Aorta (tissue), 5 donors: ENCODE results near the gene PSMF1. TPM values are rescaled to one million over a fixed set of nuclear protein-coding genes. Genes with fewer than 3 reads are reported as not detected.

Experiments used
- ATAC-seq: fragments of 200-7000 bp; cut with Tn5 transposase; one replicate; pipeline ENCODE4 v1.9.1; 2022; ENCODE audit warnings: moderate library complexity; ENCODE audit not compliant: low FRiP score
- DNase-seq, 2 donors: peaks; one replicate each; pipeline ENCODE4 v3.0.0-alpha.2; 2020
- H3K27ac ChIP-seq, 2 donors: one replicate each; pipeline ENCODE4 v1.5.1; 2013; ENCODE audit warnings: low read length in 2 of 2, mild to moderate bottlenecking in 2 of 2, moderate library complexity in 2 of 2, control low read depth in 1 of 2, inconsistent platforms in 1 of 2, low read depth in 1 of 2
- H3K27me3 ChIP-seq, 2 donors: one replicate each; pipeline ENCODE4 v1.6.1; 2013; ENCODE audit warnings: control low read depth in 1 of 2, low read length in 1 of 2, mild to moderate bottlenecking in 1 of 2, moderate library complexity in 1 of 2; ENCODE audit not compliant: insufficient read depth in 2 of 2, control insufficient read depth in 1 of 2
- H3K36me3 ChIP-seq, 2 donors: one replicate each; pipeline ENCODE4 v1.6.1; 2013; ENCODE audit warnings: control low read depth in 1 of 2, low read length in 1 of 2, mild to moderate bottlenecking in 1 of 2; ENCODE audit not compliant: insufficient read depth in 2 of 2, control insufficient read depth in 1 of 2
- H3K4me1 ChIP-seq, 2 donors: one replicate each; pipeline ENCODE4 v1.6.1; 2013; ENCODE audit warnings: low read length in 2 of 2, control low read depth in 1 of 2, mild to moderate bottlenecking in 1 of 2, moderate library complexity in 1 of 2; ENCODE audit not compliant: insufficient read depth in 2 of 2, control insufficient read depth in 1 of 2
- H3K4me3 ChIP-seq, 2 donors: one replicate each; pipeline ENCODE4 v1.5.1; 2013; ENCODE audit warnings: low read length in 2 of 2, control low read depth in 1 of 2, mild to moderate bottlenecking in 1 of 2
- H3K9me3 ChIP-seq: one replicate; pipeline ENCODE4 v1.6.1; 2013; ENCODE audit warnings: mild to moderate bottlenecking, low read length; ENCODE audit not compliant: control insufficient read depth
- WGBS, 2 donors: extraction: QIAGEN DNeasy Blood & Tissue Kit; methylation state at CpG; one replicate each; pipeline ENCODE4 v1.1.7; 2013; 5-methylcytosine and 5-hydroxymethylcytosine counted together
- intact Hi-C, 2 donors: fragments of 100-400 bp; cut with DNase I; formaldehyde crosslinking; loops; one replicate each; pipeline versions ENCODE4 v1.14.2 to v1.15.0; 2022
- polyA plus RNA-seq, 2 donors: library from polyadenylated mRNA; stranded (reverse); fragments of 200-250 nt; gene quantifications; one replicate each; pipeline ENCODE4 v1.2.3, GENCODE V29; 2013
- total RNA-seq, 2 donors: library from RNA; stranded (reverse); fragmentation: NEBNext Ultra II Directional; extraction: Animal tissue kit (Norgen Biotek cat#: 25700); gene quantifications; one replicate each; pipeline ENCODE4 v1.2.1, GENCODE V29; 2021
- donor health status: healthy with polysubstance abuse.
- donor health status: Bipolar disorder and iron deficiency.
- donor health status: DM: no; HTN: no; CAD: no.
- donor health status: DM: no; HTN: no; CAD: no.
- donor health status: DM: yes; HTN: yes; CAD: no.

PSMF1 gene
- total and polyA plus RNA-seq, 4 donors = 39.3 to 105 (median 83.8) TPM

DNA sequence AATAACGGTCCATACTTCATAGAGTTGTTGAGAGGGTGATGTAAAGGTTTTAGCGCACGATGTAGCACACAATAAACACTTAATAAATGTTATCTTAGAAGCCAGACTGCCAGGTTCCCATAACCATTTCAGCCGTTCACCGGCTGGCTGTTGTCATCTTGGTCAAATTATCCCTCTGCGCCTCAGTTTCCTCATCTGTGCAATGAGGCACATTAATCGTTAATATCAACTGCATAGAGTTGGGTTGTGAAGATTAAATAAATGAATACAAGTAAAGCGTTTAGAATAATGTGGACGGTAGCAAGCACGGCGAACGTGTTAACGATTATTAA lies 432 bp upstream of the PSMF1 start:
- 25 to 30% methylated on average over 13 of the region's 13 CpGs for WGBS, 2 donors
- no peaks in the 10 kb centered on the region for H3K9me3 ChIP-seq
- H3K36me3 ChIP-seq = no peaks in the 10 kb centered on the region
- DNase-seq (no peak), ATAC-seq (no peak)
- no peak overlapping the region for H3K27ac ChIP-seq
- peak overlapping the region; percentile 13 to 39 for H3K4me3 ChIP-seq
- intact Hi-C loops = loop anchor here in 1 of 2 donors (2.0 to 10.0 kb wide), 4 partner anchors 274 to 1357 kb away; partner anchors contain the start of genes FAM110A, FKBP1A, NSFL1C and SNRPB
- no peaks in the 10 kb centered on the region for H3K27me3 ChIP-seq
- H3K4me1 ChIP-seq = no peaks in the 10 kb centered on the region

DNA sequence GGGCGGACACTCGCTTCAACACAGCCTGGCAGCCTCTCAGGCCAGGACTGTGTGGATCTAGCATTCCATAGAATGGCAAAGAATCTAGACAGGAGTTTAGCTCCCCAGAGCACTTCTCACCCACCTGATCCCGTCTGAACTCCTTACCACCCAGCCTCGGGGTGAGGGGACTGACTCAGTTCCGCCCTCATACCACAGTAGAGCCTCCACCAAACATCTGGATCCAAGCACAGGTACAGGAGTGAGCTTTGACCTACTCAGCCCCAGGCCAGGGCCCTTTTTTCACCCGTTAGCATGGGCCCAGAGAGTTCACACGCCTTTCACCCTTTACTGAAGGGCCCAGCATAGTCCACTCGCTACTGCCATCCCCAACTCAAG lies 715 bp downstream of the PSMF1 start:
- WGBS, 2 donors = 8 to 11% methylated on average over 8 of the region's 8 CpGs
- H3K4me3 ChIP-seq = peak overlapping the region; percentile 59 to 73
- no peaks in the 10 kb centered on the region for H3K4me1 ChIP-seq
- H3K9me3 ChIP-seq = no peaks in the 10 kb centered on the region
- no peaks in the 10 kb centered on the region for H3K27me3 ChIP-seq
- H3K36me3 ChIP-seq = no peaks in the 10 kb centered on the region
- ATAC-seq (peak; percentile 12), DNase-seq (no peak)
- H3K27ac ChIP-seq = no peak overlapping the region
- intact Hi-C loops = loop anchor here in 1 of 2 donors (2.0 to 10.0 kb wide), 4 partner anchors 273 to 1356 kb away; partner anchors contain the start of genes FAM110A, FKBP1A, NSFL1C and SNRPB

DNA sequence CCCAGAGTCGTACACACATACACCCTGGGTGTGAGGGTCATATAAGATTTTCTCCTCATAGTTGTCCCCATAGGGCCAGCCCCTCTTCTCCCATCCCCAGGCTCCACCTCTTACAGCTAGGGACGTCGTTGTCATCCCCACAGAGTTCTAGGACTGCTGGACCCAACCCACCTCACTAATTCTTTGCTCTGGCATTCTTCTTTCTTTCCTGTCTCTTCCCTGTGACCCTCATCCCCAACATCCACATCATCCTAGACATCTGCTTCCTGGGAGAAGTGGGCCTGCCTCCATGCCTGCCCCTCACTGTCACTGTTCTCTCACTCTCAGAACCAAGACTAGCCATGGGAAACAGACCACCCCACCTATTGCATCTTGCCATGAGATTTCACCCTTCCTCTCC lies 1.1 kb downstream of the PSMF1 start:
- intact Hi-C loops = loop anchor here in 1 of 2 donors (2.0 to 10.0 kb wide), 4 partner anchors 273 to 1355 kb away; partner anchors contain the start of genes FAM110A, FKBP1A, NSFL1C and SNRPB
- no peak for DNase-seq
- no peaks in the 10 kb centered on the region for H3K27me3 ChIP-seq
- no peaks in the 10 kb centered on the region for H3K9me3 ChIP-seq
- no peak for ATAC-seq
- no peak overlapping the region for H3K27ac ChIP-seq
- H3K4me3 ChIP-seq = peak overlapping the region in 1 of 2 donors; percentile 73
- no peaks in the 10 kb centered on the region for H3K36me3 ChIP-seq
- no peaks in the 10 kb centered on the region for H3K4me1 ChIP-seq
- 26 to 30% methylated on average over 3 of the region's 3 CpGs for WGBS, 2 donors

DNA sequence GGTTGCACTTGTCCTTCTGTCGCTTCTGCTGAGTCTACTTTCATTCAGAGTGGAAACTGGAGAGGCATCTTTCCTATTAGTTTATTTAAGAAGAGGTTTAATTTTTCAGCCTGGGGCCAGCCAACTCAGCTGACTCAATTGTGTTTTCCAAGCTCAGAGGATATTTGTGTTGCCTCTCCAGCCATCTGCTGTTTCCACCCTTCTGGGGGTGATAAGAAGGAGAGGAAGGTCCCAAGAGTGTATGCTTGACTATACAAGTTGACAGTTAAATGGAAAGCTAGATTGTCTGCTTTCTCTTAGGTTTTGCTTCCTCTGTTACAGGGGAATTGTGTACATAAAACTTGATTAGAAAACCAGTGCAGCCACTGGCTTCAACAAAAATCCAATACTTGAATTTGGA lies 3.0 kb downstream of the PSMF1 start:
- H3K27ac ChIP-seq = no peak overlapping the region
- no peaks in the 10 kb centered on the region for H3K4me1 ChIP-seq
- no peak for ATAC-seq
- peaks cover 0 to 5% of the 10 kb centered on the region in 2 donors for H3K36me3 ChIP-seq
- no peak for DNase-seq
- no peaks in the 10 kb centered on the region for H3K9me3 ChIP-seq
- 82 to 94% methylated on average over 1 of the region's 1 CpG for WGBS, 2 donors
- H3K27me3 ChIP-seq = no peaks in the 10 kb centered on the region
- H3K4me3 ChIP-seq = no peak overlapping the region
- intact Hi-C loops = no loop called here

DNA sequence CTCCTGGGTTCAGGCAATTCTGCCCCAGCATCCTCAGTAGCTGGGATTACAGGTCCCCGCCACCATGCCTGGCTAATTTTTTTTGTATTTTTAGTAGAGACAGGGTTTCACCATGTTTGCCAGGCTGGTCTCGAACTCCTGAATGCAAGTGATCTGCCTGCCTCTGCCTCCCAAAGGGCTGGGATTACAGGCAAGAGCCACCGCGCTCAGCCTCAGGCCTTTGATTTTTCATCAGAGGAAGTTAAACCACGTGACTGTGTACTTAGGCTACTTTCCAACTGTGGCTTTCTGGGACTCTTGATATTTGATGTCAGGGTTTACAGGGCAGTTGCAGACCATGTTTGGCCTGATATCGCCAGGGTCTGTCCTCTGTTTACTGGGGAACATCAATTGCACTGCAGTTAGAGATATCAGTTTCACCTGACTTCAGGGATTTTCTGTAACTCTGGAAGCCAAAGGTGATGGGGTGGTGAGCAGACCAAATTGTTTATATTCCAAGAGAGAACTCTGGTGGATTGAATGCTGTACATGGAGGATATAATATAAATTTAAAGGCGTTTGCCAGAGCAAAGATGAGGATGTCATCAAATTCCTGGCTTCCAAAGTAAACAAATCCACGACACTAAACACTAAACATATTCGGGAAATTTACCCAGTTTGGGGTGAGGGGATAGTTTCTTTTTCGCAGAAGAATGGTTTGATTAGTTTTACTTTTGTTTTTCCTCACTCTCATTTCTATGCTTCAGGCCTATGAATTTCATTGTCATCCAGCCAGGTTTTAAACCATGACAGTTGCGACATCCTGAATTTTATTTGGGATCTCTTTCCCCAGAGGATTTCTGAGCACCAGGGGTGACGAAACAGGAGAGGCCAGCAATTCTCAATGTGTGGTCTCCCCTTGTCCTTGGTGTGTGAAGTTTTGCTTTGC lies 4.2 kb downstream of the PSMF1 start:
- Histone ChIP-seq H3K9me3 (no peaks in the 10 kb centered on the region), H3K36me3 (peaks cover 5 to 6% of the 10 kb centered on the region in 2 donors), H3K27ac (no peak overlapping the region), H3K4me3 (no peak overlapping the region), H3K4me1 (no peaks in the 10 kb centered on the region), H3K27me3 (no peaks in the 10 kb centered on the region)
- WGBS, 2 donors = 39 to 43% methylated on average over 12 of the region's 12 CpGs
- DNase-seq (peak in 1 of 2 donors; percentile 56), ATAC-seq (peak; percentile 45)
- intact Hi-C loops = no loop called here

DNA sequence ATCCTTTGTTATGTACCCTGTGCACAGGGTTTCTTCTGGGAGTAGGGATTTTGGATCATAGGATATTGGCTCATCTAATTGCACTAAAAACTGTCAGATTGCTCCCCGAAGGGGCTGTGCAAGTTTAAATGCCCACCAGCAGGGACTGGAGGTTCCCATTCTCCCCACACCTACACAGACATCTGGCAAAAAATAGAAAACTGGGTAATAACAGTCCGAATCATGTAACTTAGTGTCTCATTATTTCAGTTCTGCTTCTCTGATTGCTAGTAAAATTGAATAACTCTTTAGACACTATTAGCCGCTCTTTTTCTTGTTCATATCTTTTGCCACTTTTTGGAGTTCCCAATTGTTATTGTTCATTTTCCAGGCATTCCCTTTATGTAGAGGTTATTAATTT lies 5.3 kb downstream of the PSMF1 start:
- no peaks in the 10 kb centered on the region for H3K4me1 ChIP-seq
- H3K27ac ChIP-seq = no peak overlapping the region
- H3K9me3 ChIP-seq = no peaks in the 10 kb centered on the region
- H3K27me3 ChIP-seq = no peaks in the 10 kb centered on the region
- no peak overlapping the region for H3K4me3 ChIP-seq
- peaks cover 5 to 6% of the 10 kb centered on the region in 2 donors for H3K36me3 ChIP-seq
- no peak for ATAC-seq
- WGBS, 2 donors = 86 to 87% methylated on average over 3 of the region's 3 CpGs
- DNase-seq = no peak
- intact Hi-C loops = no loop called here

DNA sequence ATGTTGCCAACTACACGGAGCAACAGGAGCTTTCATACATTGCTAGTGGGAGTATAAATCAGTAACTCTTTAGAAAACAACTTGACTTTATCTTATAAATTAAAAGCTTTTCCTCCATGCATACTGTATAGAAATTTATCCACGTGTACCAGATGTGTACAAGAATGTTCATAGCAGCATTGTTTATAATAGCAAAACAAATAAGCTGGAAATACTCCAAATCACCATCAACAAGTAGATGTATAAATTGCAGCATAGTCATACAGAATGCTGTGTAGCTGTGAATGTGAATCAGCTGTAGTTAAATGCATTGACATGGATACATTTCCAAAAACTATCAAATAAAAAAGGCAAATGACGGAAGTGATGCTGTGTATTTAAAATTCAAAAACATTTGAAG lies 6.0 kb downstream of the PSMF1 start:
- H3K9me3 ChIP-seq = no peaks in the 10 kb centered on the region
- no peak overlapping the region for H3K4me3 ChIP-seq
- WGBS, 2 donors = 35 to 37% methylated on average over 3 of the region's 3 CpGs
- intact Hi-C loops = no loop called here
- no peaks in the 10 kb centered on the region for H3K27me3 ChIP-seq
- no peak overlapping the region for H3K27ac ChIP-seq
- peaks cover 5 to 7% of the 10 kb centered on the region in 2 donors for H3K36me3 ChIP-seq
- ATAC-seq = no peak
- no peaks in the 10 kb centered on the region for H3K4me1 ChIP-seq
- DNase-seq = no peak

DNA sequence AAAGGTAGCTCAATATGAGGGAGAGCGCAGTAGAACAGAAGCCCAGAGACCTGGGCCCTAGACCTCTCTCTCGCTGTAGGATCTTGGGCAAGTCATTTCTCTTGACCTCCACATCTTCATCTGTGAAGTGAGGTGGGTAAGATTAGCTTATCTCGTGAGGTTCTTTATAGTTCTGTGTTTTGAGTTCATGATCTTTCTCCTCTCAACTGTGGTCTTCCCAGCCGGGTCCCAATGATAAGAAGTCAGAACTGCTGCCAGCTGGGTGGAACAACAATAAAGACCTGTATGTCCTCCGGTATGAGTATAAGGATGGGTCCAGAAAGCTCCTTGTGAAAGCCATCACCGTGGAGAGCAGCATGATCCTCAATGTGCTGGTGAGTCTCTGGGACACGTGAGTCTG lies 6.9 kb downstream of the PSMF1 start:
- no peak overlapping the region for H3K27ac ChIP-seq
- no peaks in the 10 kb centered on the region for H3K27me3 ChIP-seq
- DNase-seq = no peak
- no peak overlapping the region for H3K4me3 ChIP-seq
- no peaks in the 10 kb centered on the region for H3K4me1 ChIP-seq
- H3K9me3 ChIP-seq = no peaks in the 10 kb centered on the region
- WGBS, 2 donors = 83 to 85% methylated on average over 7 of the region's 7 CpGs
- peaks cover 5 to 8% of the 10 kb centered on the region in 2 donors for H3K36me3 ChIP-seq
- no peak for ATAC-seq
- intact Hi-C loops = no loop called here

DNA sequence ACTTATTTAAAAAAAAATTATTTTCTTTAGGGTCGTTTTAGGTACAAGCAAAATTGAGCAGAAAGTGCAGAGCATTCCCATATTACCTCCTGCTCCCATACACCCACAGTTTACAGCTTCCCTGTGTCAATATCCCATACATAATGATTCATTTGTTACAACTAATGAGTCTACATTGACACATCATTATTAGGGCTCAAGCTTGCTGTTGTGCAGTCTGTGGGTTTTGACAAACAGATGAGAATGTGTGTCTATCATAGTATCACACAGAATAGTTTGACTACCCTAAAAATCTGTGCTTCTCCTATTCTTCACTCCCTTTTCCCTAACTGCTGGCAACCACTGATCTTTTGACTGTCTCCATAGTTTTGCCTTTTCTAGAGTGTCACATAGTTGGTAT lies 9.4 kb downstream of the PSMF1 start:
- Histone ChIP-seq H3K36me3 (peaks cover 5 to 18% of the 10 kb centered on the region in 2 donors), H3K4me1 (peaks cover 0 to 1% of the 10 kb centered on the region in 2 donors), H3K4me3 (no peak overlapping the region), H3K9me3 (no peaks in the 10 kb centered on the region), H3K27ac (no peak overlapping the region), H3K27me3 (no peaks in the 10 kb centered on the region)
- ATAC-seq (no peak), DNase-seq (no peak)
- WGBS, 2 donors = 78 to 81% methylated on average over 1 of the region's 1 CpG
- intact Hi-C loops = no loop called here
